WTC11 (cell line): ENCODE results near the gene HLA-E.

Experiments used
- ATF1 ChIP-seq: sonication (generic); formaldehyde crosslinking; IDR thresholded peaks from 2 replicates; pipeline ENCODE4 v1.8.1; 2023; ENCODE audit warnings: mild to moderate bottlenecking, moderate library complexity, missing genetic modification reagents
- ATF3 ChIP-seq: sonication (generic); formaldehyde crosslinking; conservative IDR thresholded peaks from 2 replicates; pipeline ENCODE4 v1.8.1; 2022; ENCODE audit warnings: mild to moderate bottlenecking, missing genetic modification reagents
- CTCF ChIP-seq: fragments of 200-600 bp; IDR thresholded peaks from 2 replicates; pipeline ENCODE4 v1.8.0; 2022; ENCODE audit warnings: antibody characterized with exemption
- E2F1 ChIP-seq: sonication (generic); formaldehyde crosslinking; IDR thresholded peaks from 2 replicates; pipeline ENCODE4 v1.8.0; 2022; ENCODE audit warnings: mild to moderate bottlenecking, missing genetic modification reagents
- ERG ChIP-seq: fragments of 250-450 bp; sonication (Bioruptor Pico); IDR thresholded peaks from 2 replicates; pipeline ENCODE4 v1.8.0; 2021; ENCODE audit warnings: mild to moderate bottlenecking
- FOXJ3 ChIP-seq: sonication (generic); formaldehyde crosslinking; IDR thresholded peaks from 2 replicates; pipeline ENCODE4 v1.9.0; 2021; ENCODE audit warnings: missing genetic modification reagents, mild to moderate bottlenecking, borderline replicate concordance
- FOXK1 ChIP-seq: sonication (generic); formaldehyde crosslinking; IDR thresholded peaks from 2 replicates; pipeline ENCODE4 v1.8.0; 2022; ENCODE audit warnings: mild to moderate bottlenecking, moderate library complexity, missing genetic modification reagents
- GABPB1 ChIP-seq: sonication (generic); formaldehyde crosslinking; IDR thresholded peaks from 2 replicates; pipeline ENCODE4 v1.8.1; 2023; ENCODE audit warnings: mild to moderate bottlenecking, missing genetic modification reagents
- MYBL2 ChIP-seq: sonication (generic); formaldehyde crosslinking; IDR thresholded peaks from 2 replicates; pipeline ENCODE4 v1.8.1; 2023; ENCODE audit warnings: mild to moderate bottlenecking, moderate library complexity, missing genetic modification reagents
- SMAD4 ChIP-seq: sonication (generic); formaldehyde crosslinking; IDR thresholded peaks from 2 replicates; pipeline ENCODE4 v1.8.0; 2022; ENCODE audit warnings: mild to moderate bottlenecking, missing genetic modification reagents
- USF2 ChIP-seq: sonication (generic); formaldehyde crosslinking; IDR thresholded peaks from 2 replicates; pipeline ENCODE4 v1.8.1; 2023; ENCODE audit warnings: mild to moderate bottlenecking, missing genetic modification reagents, moderate library complexity

- TF ChIP-seq CTCF (peak; percentile 39; the same call in 1 of the 2 replicates), FOXJ3 (no peak), GABPB1 (CRISPR knock-in tag) (no peak), SMAD4 (CRISPR knock-in tag) (no peak), ATF3 (CRISPR knock-in tag) (no peak), E2F1 (CRISPR knock-in tag) (no peak), USF2 (CRISPR knock-in tag) (no peak), MYBL2 (no peak), FOXK1 (CRISPR knock-in tag) (no peak), ERG (no peak), ATF1 (CRISPR knock-in tag) (no peak)
Observed at GRCh38 chr6:30493643-30494250, 4.4 kb downstream of the HLA-E start.
